Measurements from ENCODE around the gene CCDC146.
A peak's percentile ranks its signal among the peaks of the same experiment; 100 is the strongest.

CCDC146 gene

DNA sequence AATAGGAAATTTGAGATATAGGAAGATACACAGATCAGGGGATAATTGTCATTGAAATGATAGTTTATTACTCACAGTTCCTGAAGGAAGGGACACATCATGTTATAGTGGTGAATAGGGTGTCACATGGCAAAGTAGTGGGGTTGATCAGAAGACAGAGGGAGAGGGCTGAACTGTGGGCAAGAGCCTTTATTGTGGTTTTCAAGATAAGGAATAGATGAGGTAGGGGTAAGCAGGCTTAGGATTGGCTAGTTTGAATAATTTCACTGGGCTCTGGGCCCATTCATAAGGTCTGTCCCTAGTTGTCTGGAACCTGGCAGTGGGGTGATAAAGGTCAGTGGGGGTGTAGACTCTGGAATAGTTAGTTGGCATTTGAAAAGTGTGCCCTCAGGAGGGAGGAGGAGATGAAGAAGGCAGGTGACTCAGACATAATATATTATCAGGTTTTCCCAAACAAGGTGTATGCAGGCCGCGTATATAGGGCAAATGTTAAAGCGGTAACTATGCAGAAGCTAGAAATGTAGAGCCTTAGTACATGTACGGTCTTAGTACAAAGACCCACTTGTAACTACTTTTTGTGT is 58.7 kb downstream of the CCDC146 start:
- FAIRE-seq = no peak
- no peak for TF ChIP-seq PAX5 (IDR thresholded peaks at IDR 0.05; ENCODE audit: insufficient read depth, low read length, severe bottlenecking)
- TF ChIP-seq POLR2A (IDR thresholded peaks at IDR 0.05; ENCODE audit: low read depth, low read length) = no peak
- TF ChIP-seq TAF1 (IDR thresholded peaks at IDR 0.05; ENCODE audit: low read depth, low read length) = no peak
- no peak for TF ChIP-seq POLR2AphosphoS5 (IDR thresholded peaks at IDR 0.05; ENCODE audit: low read depth, low read length)
- TF ChIP-seq SPI1 (IDR thresholded peaks at IDR 0.05; ENCODE audit: low read depth, low read length) = no peak
- TF ChIP-seq POU2F2 (IDR thresholded peaks at IDR 0.05; ENCODE audit: low read depth, low read length) = no peak
- no peak for DNase-seq (ENCODE audit: insufficient read length, low spot score)

GRCh38 chr7:77181734-77182133 is 59.3 kb downstream of the CCDC146 start:
- TF ChIP-seq PAX5 (IDR thresholded peaks at IDR 0.05; ENCODE audit: insufficient read depth, low read length, severe bottlenecking) = no peak
- TF ChIP-seq POU2F2 (IDR thresholded peaks at IDR 0.05; ENCODE audit: low read depth, low read length) = no peak
- no peak for FAIRE-seq
- DNase-seq (ENCODE audit: insufficient read length, low spot score) = no peak

GRCh38 chr7:77182261-77182660 is 59.8 kb downstream of the CCDC146 start:
- DNase-seq (ENCODE audit: insufficient read length, low spot score) (no peak), FAIRE-seq (no peak)
- TF ChIP-seq POLR2AphosphoS5 (IDR thresholded peaks at IDR 0.05; ENCODE audit: low read depth, low read length) (no peak), POU2F2 (IDR thresholded peaks at IDR 0.05; ENCODE audit: low read depth, low read length) (no peak), PAX5 (IDR thresholded peaks at IDR 0.05; ENCODE audit: insufficient read depth, low read length, severe bottlenecking) (no peak), SPI1 (IDR thresholded peaks at IDR 0.05; ENCODE audit: low read depth, low read length) (no peak), POLR2A (IDR thresholded peaks at IDR 0.05; ENCODE audit: low read depth, low read length) (no peak), TAF1 (IDR thresholded peaks at IDR 0.05; ENCODE audit: low read depth, low read length) (no peak)

DNA sequence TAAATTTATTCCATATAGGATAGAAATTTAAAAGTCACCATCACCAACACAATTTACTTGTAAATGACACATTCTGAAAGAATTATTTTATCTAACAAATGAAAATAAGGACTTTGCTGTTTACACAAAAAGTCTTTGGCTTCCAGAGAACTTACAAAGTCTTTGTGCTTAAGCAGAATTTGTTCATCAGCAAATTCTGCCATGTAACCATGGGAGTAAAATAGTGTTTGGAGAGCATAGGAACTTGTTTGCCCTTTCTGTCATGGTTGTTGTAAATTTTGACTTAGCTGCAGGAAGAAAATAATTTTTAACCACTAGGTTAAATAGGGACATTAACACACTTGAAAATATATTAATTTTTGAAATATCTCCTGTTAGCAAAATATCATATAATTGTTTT is 62.0 kb downstream of the CCDC146 start:
- FAIRE-seq = no peak
- no peak for DNase-seq (ENCODE audit: insufficient read length, low spot score)
- no peak for TF ChIP-seq POU2F2 (IDR thresholded peaks at IDR 0.05; ENCODE audit: low read depth, low read length)
- no peak for TF ChIP-seq SPI1 (IDR thresholded peaks at IDR 0.05; ENCODE audit: low read depth, low read length)

DNA sequence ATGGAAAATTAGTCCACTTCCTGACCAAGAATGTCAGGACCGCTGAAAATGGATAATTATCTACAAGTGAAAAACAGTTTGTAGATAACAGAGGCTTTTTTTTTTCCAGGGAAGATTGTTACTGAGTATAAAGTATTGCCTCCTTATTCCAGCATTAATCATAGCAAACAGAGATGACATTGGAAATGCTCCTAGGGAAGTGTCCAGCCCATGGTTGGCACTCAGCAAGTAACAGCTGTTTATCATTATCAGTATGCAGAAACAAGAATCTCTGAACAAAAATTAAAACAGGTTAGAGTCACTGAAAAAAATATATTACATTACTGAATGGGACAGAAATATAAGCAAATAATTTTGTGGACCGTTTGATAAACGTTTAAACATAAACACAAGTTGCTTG is 62.6 kb downstream of the CCDC146 start:
- TF ChIP-seq SPI1 (IDR thresholded peaks at IDR 0.05; ENCODE audit: low read depth, low read length) = no peak
- DNase-seq (ENCODE audit: insufficient read length, low spot score) (no peak), FAIRE-seq (no peak)

- DNase-seq (ENCODE audit: insufficient read length, low spot score) (no peak), FAIRE-seq (no peak)
- TF ChIP-seq SPI1 (IDR thresholded peaks at IDR 0.05; ENCODE audit: low read depth, low read length) (no peak), POLR2AphosphoS5 (IDR thresholded peaks at IDR 0.05; ENCODE audit: low read depth, low read length) (no peak), TAF1 (IDR thresholded peaks at IDR 0.05; ENCODE audit: low read depth, low read length) (no peak), POU2F2 (IDR thresholded peaks at IDR 0.05; ENCODE audit: low read depth, low read length) (no peak), POLR2A (IDR thresholded peaks at IDR 0.05; ENCODE audit: low read depth, low read length) (no peak)
Measured at GRCh38 chr7:77185866-77186265, 63.5 kb downstream of the CCDC146 start.

DNA sequence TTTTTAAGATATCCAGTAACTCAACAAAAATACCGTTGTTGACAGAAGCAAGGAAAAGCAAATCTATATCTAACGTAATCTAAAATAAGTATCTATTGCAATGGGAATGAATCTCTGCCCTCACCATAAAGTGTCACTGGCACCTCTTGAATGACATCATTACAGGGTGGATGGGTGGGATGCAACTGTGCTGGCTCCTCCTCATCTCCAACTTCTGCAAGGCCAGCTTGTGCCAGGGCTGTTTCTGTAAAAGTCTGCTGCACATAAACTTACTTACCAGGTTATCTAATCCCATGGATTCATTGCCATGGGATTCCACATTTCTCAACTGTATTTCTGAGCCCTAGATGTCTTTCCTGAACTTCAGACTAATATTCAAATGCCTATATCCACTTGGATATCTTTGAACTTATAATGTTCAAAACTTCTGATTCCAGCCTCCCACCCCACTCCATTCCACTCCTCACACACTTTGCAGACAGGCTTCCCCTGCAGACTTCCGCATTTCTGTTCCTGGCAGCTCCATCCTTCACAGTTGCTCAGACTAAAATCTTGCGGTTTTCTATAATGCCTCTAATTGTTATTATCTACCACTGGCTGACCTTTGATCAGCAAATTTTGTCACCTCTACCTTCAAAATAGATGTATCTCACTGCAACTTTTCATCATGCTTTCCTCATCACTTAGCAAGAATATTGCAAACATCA is 66.5 kb downstream of the CCDC146 start:
- FAIRE-seq = peak; percentile 69
- TF ChIP-seq SPI1 (IDR thresholded peaks at IDR 0.05; ENCODE audit: low read depth, low read length) = peak; percentile 84
- TF ChIP-seq POLR2A (IDR thresholded peaks at IDR 0.05; ENCODE audit: low read depth, low read length) = no peak
- no peak for DNase-seq (ENCODE audit: insufficient read length, low spot score)

DNA sequence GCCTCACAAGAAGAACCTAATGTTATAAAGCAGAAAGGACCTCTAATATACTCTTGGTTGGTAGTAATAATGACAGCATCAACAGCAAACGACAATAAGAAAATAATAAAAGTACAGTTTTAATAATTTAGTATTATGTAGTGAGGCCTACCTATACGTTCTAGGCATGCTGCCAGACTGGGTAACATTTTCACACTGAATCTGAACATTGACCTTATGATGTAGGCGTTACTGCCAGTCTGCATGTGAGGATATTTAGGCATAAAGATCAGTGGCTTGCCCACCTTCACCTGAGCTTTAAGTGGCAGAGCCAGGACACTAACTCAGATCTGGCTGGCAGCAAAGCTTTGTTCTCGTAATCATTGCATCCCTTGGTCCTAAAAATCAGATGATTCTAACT is 74.7 kb downstream of the CCDC146 start:
- DNase-seq (ENCODE audit: insufficient read length, low spot score) = no peak
- TF ChIP-seq POLR2A (IDR thresholded peaks at IDR 0.05; ENCODE audit: low read depth, low read length) = no peak
- no peak for TF ChIP-seq TAF1 (IDR thresholded peaks at IDR 0.05; ENCODE audit: low read depth, low read length)
- TF ChIP-seq SPI1 (IDR thresholded peaks at IDR 0.05; ENCODE audit: low read depth, low read length) = no peak
- TF ChIP-seq POLR2AphosphoS5 (IDR thresholded peaks at IDR 0.05; ENCODE audit: low read depth, low read length) = no peak
- TF ChIP-seq POU2F2 (IDR thresholded peaks at IDR 0.05; ENCODE audit: low read depth, low read length) = no peak
- no peak for TF ChIP-seq PAX5 (IDR thresholded peaks at IDR 0.05; ENCODE audit: insufficient read depth, low read length, severe bottlenecking)
- no peak for FAIRE-seq

DNA sequence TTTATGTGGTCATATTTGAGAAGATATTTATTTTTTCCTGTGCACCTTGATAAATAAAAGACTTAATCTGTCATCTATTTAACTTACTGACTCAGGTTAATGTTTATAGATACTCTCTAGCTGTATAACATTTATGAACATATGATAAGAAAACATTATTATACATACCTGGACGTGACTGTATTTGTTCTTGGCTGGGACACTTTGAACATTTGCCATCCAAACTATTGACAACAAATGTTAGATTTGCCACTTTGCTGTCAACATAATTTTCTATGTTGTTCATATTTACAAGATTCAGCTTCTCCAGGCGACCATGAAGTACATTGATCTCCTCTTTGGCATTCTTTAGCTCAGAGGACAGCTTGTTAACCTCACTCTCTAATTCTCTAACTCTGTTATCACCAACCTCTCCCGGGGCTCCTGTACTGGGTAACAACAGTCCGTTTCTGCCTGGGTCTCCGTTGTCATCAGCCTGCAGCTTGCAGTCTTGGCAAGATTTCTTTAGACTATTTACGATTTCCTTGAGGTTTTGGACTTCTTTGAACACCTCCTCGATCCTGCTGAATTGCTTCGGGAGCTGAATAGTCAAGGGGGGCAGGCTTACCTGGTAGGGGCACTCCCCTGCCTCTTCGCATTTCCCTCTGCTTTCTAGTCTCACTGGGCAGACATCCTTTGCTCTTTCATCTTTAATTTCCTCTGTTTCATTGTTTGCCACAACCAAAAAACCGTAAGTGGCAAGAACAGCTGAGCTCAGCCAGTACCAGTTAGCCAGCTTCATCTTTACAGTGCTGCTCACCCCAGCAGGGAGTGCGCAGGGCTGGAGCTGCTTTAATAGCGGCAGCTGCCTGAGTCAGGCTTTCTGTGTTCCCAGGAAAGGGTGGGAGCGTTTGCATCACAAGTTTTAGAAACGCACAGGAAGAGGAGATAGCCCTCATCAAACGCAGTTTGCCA is 76.9 kb downstream of the CCDC146 start, which contains the start of gene FGL2:
Gene FGL2, minus strand, starts transcription at position 807 of the 954 bp plus-strand sequence. Its CDS starts 26 bp downstream, at position 781.
- FAIRE-seq = peak; percentile 85
- no peak for DNase-seq (ENCODE audit: insufficient read length, low spot score)
- TF ChIP-seq PAX5 (IDR thresholded peaks at IDR 0.05; ENCODE audit: insufficient read depth, low read length, severe bottlenecking) (no peak), TAF1 (IDR thresholded peaks at IDR 0.05; ENCODE audit: low read depth, low read length) (no peak), SPI1 (IDR thresholded peaks at IDR 0.05; ENCODE audit: low read depth, low read length) (no peak), POLR2AphosphoS5 (IDR thresholded peaks at IDR 0.05; ENCODE audit: low read depth, low read length) (no peak), POLR2A (IDR thresholded peaks at IDR 0.05; ENCODE audit: low read depth, low read length) (no peak), POU2F2 (IDR thresholded peaks at IDR 0.05; ENCODE audit: low read depth, low read length) (no peak)

GRCh38 chr7:77200542-77200941 is 78.1 kb downstream of the CCDC146 start:
- FAIRE-seq (no peak), DNase-seq (ENCODE audit: insufficient read length, low spot score) (no peak)
- TF ChIP-seq PAX5 (IDR thresholded peaks at IDR 0.05; ENCODE audit: insufficient read depth, low read length, severe bottlenecking) = no peak
- TF ChIP-seq POLR2AphosphoS5 (IDR thresholded peaks at IDR 0.05; ENCODE audit: low read depth, low read length) = peak; percentile 60; the same call in 1 of the 2 replicates
- TF ChIP-seq POLR2A (IDR thresholded peaks at IDR 0.05; ENCODE audit: low read depth, low read length) = 0 out of 2 replicates have a peak, but pooled peaks have one; percentile 51
- peak; percentile 18; the same call in 1 of the 2 replicates for TF ChIP-seq TAF1 (IDR thresholded peaks at IDR 0.05; ENCODE audit: low read depth, low read length)
- peak; percentile 88 for TF ChIP-seq SPI1 (IDR thresholded peaks at IDR 0.05; ENCODE audit: low read depth, low read length)
